RKO (cell line): ENCODE data around the gene CACNA1S.

Experiments used
- DNase-seq: peaks from one replicate; pipeline ENCODE4 v3.0.0-alpha.2; 2016; ENCODE audit warnings: low spot score

The CACNA1S gene

DNA sequence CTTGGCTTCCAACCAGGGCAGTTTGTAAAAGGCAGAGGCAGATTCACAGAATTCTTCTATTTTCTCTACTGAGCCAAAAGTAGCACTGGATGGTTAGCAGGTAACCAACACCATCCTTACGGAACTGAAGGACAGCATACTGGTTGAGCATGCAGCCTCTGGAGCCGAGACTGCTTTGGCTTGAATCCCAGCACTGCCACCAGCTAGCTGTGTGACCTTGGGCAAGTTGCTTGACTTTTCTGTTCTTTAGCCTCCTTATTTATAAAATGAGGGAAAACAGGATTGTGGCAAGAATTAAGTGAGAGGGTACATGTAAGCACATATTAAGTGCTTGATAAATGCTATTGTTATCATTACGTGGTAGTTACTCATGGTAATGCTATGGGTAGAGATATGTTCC, 19.5 kb downstream of the CACNA1S start:
- no peak for DNase-seq

DNA sequence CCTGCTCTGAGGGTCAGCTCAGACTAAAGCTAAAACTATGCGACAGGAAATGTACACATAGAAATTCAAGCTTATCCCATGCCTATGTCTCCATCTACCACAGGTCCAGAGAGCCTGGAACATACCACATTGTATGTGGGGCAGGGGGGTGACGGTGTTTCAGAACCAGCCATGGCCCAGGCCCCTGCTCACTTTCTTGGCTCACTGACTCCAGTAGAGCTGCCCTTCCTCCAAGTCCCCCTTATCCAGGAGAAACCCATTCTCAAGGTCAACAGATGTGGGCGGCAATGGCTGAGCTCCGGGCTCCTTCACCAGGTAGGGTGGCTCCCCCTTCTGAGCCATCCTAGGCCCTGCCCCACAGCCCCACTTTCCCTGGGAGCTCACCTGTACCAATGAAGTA, 21.0 kb downstream of the CACNA1S start:
- no peak for DNase-seq

DNA sequence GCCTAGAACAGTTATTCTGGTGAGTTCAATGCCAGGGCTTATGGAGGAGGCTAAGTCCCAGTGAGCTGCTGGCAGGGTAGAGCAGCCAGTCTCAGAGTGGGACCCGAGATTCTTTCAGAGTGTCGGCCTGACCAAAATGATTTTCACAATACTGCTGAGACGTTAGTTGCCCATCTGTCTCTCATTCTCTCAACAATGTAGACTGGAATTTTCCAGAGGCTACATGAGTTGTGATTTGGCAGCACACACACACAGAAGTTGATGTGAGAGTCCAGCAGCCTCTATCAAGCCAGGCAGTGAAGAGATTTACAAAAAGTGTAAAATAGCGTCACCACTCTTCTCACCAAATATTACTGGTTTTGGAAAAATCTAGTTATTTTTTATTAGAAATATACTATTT, 21.7 kb downstream of the CACNA1S start:
- DNase-seq: no peak

DNA sequence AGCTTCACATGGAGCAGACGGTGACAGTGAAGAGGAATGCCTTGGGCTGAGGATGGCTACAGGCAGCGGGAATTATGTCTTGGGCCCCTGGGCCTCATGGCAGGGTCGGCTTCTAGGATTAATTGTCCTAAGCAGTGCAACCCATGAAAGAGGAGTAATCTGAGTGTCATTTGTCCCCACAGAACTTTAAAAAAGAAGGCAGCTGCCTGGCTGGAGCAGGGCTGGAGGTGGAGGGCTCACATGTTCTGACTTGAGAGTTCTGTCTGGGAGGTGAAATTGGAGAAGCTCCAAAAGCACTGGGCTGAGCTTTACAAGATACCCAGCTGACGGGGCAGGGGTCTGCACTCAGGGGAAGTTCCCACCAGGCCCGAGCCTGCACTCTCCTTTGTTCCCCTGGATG, 22.6 kb downstream of the CACNA1S start:
- no peak for DNase-seq

DNA sequence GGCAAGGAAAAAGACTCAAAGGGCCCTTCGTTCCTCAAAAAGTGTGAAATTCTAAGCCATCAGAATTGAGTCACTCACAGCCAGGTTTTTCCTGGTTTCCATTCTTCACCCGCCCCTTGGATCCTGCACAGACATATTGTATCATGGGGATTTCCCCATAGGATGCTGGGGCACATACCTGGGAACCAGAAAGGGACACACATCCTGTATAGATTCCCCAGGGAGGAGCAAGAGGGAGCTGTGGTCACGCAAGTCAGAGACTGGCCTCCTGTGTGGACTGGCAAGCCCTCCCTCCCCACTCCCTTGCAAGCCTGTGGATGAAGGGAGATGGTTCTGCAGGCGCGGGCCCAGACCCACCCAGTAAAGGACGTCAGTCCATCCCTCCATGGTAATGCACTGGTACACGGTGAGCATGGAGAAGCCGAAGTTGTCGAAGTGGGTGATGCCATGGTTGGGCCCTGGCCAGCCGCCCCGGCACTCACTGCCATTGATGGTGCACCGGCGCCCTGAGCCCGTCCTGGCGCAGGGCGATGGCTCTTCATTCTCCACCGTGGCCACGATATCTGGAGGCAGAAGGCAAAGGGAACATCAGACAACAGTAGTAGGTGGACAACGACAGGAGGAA, 23.2 kb downstream of the CACNA1S start:
- no peak for DNase-seq

DNA sequence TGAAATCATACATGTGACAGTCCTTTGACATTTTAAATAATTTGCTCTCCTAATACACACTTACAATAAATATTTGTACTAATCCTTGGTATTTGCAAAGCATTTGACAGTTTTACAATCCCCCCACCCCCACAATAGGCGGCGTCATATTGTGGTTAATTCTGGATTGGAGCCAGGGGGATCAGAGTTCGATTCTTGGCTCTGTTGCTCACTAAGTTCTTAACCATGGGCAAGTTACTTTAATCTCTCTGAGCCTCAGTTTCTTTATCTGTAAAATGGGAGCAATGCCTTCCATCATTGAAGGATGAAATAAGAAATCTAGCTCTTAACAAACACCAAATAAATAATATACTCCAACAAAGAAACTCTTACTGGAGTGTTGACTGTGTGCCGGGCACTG, 23.8 kb downstream of the CACNA1S start:
- no peak for DNase-seq

DNA sequence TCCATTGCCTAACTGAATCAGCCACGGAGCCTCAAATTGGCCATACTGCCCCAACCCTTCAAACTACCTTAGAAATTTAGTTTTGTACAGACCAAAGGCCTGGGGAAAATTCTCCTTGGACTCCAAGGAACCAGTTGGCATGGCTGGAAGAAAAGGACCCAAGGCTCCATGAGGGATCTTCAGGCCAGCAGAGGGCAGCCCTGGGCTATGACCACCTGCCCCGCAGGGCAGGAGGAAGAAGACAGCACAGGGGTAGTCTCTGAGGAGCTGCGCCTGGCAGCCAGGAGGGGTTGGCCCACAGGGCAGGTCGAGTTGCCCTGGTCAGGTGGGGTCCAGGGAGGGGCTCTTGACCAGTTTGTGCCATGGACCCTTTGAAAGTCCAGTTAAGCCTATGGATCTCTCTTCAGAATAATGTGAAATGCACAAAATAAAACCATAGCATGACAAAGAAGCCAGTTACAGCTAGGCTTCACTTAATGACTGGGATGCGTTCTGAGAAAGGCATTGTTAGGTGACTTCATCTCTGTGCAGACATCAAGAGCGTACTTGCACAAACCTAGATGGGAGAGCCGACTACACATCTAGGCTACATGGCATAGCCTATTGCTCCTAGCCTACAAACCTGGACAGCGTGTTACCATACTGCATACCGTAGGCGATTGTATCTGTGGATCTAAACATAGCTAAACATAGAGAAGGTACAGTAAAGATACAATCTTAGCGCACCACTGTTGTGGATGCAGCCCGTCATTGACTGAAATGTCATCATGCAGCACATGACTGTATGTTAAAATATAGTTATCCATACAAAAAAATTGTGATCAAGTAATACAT, 26.1 kb downstream of the CACNA1S start:
- DNase-seq: peak; percentile 53

DNA sequence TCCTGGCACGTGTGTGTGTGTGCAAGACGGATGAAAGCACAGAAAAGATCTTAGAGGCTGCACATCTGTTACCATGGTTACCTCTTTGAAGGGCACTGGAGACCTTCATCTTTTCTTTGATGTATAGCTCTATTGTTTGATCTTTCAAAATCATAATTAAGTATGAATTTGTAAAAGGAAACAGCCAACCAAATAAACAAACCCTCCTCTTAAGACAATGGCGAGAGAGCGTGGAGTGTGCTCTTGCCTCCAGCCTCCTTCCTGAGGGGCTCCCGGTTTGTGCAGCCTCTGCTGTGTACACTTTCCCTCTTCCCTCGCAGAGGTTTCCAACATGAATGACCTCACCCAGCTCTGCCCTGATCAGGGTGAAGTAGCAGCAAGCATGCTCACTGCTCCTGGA, 27.9 kb downstream of the CACNA1S start:
- no peak for DNase-seq

DNA sequence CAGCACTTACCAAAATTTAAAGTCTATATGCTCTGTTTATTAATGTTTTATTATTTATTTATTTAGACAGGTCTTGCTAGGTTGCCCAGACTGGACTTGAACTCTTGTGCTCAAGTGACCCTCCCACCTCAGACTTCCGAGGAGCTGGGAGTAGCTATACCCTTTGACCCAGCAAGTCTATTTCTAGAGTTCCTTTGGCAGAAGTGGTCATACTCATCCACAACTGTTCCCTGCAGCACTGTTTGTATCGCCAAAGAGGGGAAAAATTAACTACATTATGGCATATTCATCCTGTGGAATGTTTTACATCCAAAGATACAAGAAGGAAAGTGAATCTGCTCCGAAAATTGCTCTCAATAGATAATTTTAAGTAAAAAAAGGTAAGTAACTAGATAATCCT, 28.5 kb downstream of the CACNA1S start:
- DNase-seq: no peak

DNA sequence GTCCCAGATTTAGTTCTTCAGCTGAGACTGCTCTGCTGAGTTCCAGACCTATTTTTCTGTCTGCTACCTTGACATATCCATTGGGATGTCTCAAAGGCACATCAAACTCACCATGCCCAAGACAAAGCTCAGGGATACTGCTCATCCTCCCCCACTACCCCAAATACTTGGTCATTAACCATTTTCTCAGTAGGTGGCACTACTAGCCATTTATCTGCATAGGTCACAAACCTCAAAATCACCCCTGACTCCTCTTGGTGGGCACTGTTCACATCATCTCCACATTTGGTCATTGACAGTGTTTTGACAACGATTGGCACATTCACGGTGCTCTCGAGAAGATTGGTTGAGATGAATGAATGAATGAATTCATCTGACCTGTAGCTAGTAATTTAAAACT, 32.1 kb downstream of the CACNA1S start:
- no peak for DNase-seq

DNA sequence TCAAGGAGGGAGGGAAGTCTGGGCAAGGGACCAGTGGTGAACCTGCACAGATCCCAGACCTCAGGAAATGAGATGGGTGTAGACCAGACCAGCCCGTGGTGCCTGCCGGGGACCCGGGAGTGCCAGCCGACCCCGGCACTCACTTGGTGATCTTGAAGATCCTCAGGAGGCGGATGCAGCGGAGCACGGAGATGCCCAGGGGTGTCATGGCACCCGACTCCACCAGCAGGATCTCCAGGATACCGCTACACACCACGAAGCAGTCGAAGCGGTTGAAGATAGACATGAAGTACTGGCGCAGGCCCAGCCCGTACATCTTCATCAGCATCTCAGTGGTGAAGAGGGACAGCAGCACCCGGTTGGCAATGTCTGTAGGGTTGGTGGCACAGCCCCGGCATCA, 34.5 kb downstream of the CACNA1S start:
- DNase-seq: no peak

DNA sequence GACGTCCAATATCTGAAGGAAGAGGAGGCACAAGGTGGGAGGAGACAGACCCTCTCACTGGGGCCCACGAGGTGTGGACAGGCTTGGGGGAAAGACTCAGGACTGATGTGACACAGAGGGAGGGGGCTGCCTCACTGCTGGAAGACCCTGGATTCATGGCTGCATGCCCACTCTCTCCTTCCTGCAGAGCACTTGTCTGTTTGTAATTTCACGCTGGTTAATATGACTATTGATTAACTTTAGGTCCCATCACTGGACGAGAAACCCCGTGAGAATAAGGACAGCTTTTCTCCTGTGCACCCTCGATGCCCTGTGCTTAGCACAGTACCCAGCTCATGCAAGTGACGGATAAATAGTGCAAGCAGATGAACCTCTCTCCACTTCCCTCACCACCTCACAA, 35.1 kb downstream of the CACNA1S start:
- no peak for DNase-seq

DNA sequence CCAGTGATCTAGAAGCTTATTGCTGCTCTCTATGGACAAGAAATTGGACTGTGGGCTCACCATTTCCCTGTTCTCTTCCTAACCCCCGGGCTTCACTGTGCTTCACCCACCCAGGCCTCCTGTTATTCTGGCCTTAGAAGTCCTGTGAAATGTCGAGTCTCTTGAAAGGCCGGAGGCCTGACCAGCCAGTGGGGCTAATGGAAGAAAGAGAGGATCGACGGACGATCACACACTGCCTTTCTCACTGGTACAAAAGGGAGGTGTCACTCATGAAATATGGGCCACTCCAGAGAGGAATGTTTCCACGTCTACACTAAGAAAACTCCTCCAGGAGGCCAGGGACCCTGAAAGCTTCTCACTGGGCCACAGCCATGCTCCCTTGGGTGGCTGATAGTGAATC, 36.1 kb downstream of the CACNA1S start:
- DNase-seq: no peak

DNA sequence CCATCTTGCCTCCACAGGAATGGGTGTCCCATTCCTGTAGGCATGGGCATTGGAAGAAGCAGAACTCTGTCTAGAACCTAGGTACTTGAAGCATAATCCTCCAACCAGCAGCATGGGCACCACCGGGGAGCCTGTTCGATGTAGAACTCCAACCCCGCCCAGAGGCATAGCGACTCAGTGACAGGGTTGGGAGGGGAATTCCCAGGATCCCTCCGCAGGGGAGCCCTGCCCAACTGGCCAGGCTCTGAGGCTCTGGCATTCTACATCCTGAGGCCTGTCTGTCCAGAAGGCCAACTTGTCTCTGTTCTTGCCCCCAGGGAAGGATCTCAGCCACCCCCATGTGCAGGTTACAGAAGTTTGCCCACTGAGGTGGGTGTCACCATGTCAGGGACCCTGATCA, 38.2 kb downstream of the CACNA1S start:
- DNase-seq: no peak

DNA sequence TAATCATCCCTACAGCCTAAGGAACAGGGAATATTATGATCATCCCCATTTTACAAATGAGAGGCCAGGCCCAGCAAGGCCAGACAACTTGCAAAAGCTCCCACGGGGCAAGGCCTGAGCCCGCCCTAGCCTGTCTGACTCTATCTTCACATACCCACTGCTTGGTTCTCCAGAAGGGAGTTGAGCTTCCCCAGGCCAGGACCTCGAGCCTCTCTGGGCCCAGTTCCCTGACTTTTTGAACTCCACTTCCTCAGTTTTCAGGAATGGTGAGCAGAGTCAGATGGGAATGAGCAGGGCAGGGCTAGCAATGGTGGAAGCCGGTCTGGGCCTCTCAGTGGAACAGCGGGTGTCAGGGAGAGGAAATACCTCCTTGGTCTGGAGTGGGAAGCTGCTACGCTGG, 39.3 kb downstream of the CACNA1S start:
- DNase-seq: no peak

DNA sequence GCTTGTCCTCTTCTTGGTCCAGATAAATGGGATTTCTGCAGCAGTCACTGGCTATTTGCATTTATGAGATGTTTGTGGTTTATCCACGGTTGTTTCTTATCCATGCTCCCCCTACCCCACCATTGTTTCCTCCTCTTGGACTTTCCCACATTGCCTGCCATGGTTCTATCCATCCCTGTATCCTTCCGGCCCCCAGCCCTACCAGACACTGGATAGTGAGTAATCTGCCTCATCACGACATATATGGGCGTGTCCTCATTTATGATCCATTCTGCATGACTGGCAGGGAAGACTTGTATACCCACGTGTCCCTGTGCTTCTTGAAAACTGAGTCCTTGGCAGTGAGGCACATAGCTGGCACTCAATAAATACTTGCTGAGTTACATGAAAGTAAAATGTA, 40.1 kb downstream of the CACNA1S start:
- DNase-seq: peak; percentile 41

DNA sequence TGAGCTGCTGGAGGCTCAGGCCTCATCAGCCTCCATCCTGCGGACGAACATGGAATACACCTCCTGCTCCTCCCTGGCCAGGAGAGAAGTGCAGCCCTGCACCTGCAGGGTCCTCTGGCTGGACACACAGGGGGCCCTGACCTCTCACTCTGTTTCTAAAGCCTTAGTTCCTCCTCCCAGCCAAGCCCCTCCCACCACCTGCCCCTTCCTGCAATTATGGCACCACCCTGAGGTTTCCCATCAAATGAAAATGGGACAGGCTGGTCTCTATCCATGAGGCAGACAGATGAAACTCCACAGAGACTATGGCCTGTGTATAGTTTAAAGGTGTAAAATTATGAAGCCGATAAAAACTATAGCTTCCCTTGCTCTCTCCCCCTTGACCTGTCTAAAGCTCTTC, 42.6 kb downstream of the CACNA1S start:
- DNase-seq: no peak

DNA sequence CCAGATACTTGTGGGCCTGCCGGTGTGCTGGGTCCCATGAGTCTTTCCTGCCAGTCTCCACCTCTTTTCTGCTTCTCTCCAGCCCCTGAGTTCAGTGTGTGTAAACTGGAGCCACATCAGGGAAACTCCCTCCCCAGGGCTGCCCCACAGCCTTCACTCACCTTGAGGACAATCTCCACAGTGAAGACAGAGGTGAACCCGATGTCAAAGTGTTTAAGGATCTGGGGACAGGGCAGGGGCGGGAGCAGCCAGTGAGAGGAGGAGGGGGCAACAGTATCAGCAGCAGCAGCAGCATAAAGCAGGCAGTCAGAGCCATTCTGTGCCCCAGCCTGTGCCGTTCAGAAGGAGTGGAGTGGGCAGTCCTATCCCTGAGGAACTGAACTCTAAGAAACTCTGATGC, 43.2 kb downstream of the CACNA1S start:
- no peak for DNase-seq

DNA sequence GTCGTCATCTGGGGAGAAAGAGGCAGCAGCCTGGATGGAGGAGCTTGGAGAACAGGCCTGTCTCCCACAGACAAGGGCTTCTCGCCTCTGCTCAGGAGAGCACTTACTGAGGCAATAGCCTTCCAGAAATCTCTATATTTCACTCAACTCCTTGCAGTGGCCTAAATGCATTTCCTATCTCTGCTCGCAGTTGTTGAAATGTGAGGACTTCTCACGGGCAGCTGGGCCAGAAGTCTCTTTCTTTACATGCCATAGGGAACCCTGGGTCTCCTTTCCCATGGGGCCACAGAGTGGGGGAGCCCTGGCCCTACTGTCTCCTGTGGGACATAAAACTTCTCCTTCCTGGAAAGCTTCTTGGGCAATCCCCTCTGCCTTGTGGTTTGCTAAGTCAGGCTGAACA, 45.2 kb downstream of the CACNA1S start:
- DNase-seq: no peak

DNA sequence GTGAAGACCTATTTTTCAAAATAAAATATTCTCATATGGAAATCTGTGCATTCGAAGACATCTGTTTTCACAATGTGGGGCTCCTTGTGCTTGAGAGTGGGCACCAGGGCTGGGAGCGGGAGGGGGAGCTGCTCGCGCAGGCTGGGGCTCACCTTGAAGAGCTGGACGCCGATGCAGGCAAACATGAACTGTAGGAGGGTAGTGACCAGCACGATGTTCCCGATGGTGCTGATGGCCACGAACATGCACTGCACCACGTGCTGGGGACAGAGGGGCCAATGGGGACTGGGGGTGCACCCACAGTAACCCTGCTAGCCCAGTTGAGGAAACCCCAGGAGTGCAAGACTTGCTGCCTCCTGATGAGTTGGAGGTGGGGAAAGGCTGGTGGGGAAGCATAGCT, 46.5 kb downstream of the CACNA1S start:
- no peak for DNase-seq

DNA sequence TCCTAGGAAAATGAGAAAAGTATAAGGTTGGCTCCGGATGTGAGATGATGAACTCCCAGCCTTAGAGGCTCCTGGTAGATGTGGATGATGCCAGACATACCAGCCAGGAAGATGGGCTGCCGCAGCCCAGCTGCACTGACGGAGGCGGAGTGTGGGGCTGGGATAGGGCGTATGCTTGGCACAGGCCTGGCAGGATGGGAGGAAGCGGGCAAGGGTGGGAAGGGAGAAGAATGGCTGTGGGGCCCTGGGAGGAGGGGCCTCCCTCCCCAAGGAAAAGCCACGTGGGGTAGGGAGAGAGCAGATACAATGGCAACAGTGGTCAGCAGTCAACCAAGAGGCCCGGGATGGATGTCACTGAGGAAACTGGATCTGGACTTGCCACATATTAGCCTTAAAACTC, 47.4 kb downstream of the CACNA1S start:
- no peak for DNase-seq

DNA sequence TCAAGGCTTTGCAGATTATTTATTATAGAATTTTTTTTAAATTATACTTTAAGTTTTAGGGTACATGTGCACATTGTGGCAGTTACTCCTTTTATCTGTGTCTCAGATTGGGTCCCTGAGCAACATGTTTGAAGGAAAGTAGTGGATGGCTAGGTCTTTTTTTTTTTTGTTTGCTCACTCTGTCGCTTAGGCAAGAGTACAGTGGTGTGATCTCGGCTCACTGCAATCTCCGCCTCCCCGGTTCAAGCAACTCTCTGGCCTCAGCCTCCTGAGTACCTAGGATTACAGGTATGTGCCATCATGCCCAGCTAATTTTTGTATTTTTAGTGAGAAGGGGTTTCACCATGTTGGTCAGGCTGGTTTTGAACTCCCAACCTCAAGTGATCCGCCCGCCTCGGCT, 49.1 kb downstream of the CACNA1S start:
- no peak for DNase-seq

DNA sequence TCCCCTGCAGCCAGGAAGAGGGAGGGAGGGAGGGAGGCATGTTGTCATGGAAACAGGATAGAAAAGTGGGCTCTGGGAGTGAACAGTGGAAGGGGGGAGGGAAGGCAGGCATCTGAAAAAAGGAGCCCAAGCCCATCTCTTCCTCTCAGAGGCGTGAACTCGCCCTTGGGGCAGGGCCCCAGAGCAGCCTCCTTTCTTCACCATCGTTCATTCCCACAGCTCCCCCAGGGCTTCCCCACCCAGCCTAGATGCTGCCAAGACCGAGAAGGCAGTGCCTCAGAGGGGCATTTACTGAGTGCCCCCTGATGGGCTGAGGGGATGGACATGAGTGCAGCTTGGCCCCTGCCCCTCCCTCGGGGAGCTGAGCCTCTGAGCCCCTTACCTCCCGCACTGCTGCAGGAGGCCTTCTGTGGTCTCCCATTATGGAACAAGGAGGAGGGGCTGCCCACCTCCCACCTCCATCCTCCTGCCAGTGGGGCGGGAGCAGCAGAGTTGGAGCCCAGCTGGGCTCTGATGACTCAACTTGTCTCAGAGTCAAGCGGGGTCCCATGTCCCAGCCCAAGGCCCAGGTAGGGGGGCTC, 49.6 kb downstream of the CACNA1S start:
- no peak for DNase-seq

DNA sequence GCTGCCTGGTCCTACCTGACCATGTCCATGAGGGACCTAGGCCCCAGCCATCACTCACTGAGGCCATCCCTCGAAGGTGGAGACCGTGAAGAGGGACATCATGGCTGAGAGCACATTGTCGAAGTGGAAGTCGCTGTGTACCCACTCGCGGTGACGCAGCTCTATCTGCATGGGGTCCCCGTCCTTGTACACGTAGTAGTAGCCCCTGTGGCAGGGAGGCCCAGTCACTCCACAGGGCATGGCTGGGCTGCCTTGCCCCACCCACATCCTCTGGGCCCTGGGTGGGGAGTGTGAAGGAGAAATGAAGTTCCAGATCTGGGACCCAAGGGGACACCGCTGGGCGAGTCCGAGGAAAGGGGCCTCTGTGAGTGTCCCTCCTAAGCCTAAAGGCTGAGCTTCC, 50.3 kb downstream of the CACNA1S start:
- DNase-seq: no peak
